HEK293T (cell line): ENCODE results near the gene CLTRN.

Experiments
- ARNT ChIP-seq: fragments of 450-650 bp; IDR thresholded peaks from 2 replicates; pipeline ENCODE4 v1.6.1; 2017; ENCODE audit warnings: mild to moderate bottlenecking
- BHLHE40 ChIP-seq: fragments of 450-650 bp; IDR thresholded peaks from 2 replicates; pipeline ENCODE4 v1.6.1; 2016; ENCODE audit warnings: mild to moderate bottlenecking, moderate library complexity, borderline replicate concordance
- CTBP1 ChIP-seq: fragments of 450-650 bp; IDR thresholded peaks from 2 replicates; pipeline ENCODE4 v1.6.1; 2016; ENCODE audit warnings: borderline replicate concordance
- FOXA1 ChIP-seq: fragments of 450-650 bp; IDR thresholded peaks from 2 replicates; pipeline ENCODE4 v1.6.1; 2016; ENCODE audit warnings: mild to moderate bottlenecking
- FOXM1 ChIP-seq: fragments of 450-650 bp; IDR thresholded peaks from 2 replicates; pipeline ENCODE4 v1.6.1; 2017; ENCODE audit warnings: mild to moderate bottlenecking, borderline replicate concordance
- HDGF ChIP-seq: fragments of 450-650 bp; IDR thresholded peaks from 2 replicates; pipeline ENCODE4 v1.6.1; 2017; ENCODE audit warnings: antibody characterized with exemption, borderline replicate concordance
- NFRKB ChIP-seq: fragments of 450-650 bp; IDR thresholded peaks from 2 replicates; pipeline ENCODE4 v1.6.1; 2016; ENCODE audit warnings: mild to moderate bottlenecking, moderate library complexity
- SP1 ChIP-seq: fragments of 450-650 bp; IDR thresholded peaks from 2 replicates; pipeline ENCODE4 v1.6.1; 2017
- TARDBP ChIP-seq: fragments of 450-650 bp; IDR thresholded peaks from 2 replicates; pipeline ENCODE4 v1.6.1; 2016
- ZNF384 ChIP-seq: fragments of 450-650 bp; IDR thresholded peaks from 2 replicates; pipeline ENCODE4 v1.6.1; 2016

GRCh38 chrX:15680401-15680800 is 15.8 kb upstream of the CLTRN start:
- no peak for TF ChIP-seq BHLHE40
- no peak for TF ChIP-seq HDGF
- no peak for TF ChIP-seq ARNT
- no peak for TF ChIP-seq FOXM1
- no peak for TF ChIP-seq SP1
- no peak for TF ChIP-seq FOXA1
- TF ChIP-seq CTBP1: no peak
- TF ChIP-seq ZNF384: no peak
- TF ChIP-seq TARDBP: no peak
- TF ChIP-seq NFRKB: no peak
